Thymus (tissue), 11 donors: ENCODE measurements around the gene GNLY. TPM values are rescaled to one million over a fixed set of nuclear protein-coding genes. Genes with fewer than 3 reads are reported as not detected.

Experiments
- DNase-seq, 9 donors: peaks; one replicate each; pipeline ENCODE4 v3.0.0-alpha.2; 2013; ENCODE audit warnings: low spot score in 9 of 9, low read depth in 6 of 9, missing footprints in 1 of 9
- H3K27ac ChIP-seq, 2 donors: one replicate each; pipeline ENCODE4 v1.5.1; 2013; ENCODE audit warnings: control low read depth in 1 of 2, low read depth in 1 of 2, low read length in 1 of 2, mild to moderate bottlenecking in 1 of 2, moderate library complexity in 1 of 2
- H3K27me3 ChIP-seq, 2 donors: one replicate each; pipeline ENCODE4 v1.5.1; 2013; ENCODE audit warnings: low read length in 1 of 2; ENCODE audit not compliant: control insufficient read depth in 2 of 2, insufficient read depth in 1 of 2
- H3K36me3 ChIP-seq, 2 donors: one replicate each; pipeline ENCODE4 v1.5.1; 2013; ENCODE audit warnings: low read length in 1 of 2, mild to moderate bottlenecking in 1 of 2, moderate library complexity in 1 of 2; ENCODE audit not compliant: control insufficient read depth in 2 of 2, insufficient read depth in 2 of 2
- H3K4me1 ChIP-seq, 2 donors: one replicate each; pipeline ENCODE4 v1.5.1; 2013; ENCODE audit warnings: low read length in 2 of 2; ENCODE audit not compliant: control insufficient read depth in 2 of 2, insufficient read depth in 2 of 2
- H3K4me3 ChIP-seq, 2 donors: one replicate each; pipeline ENCODE4 v1.5.1; 2013; ENCODE audit warnings: low read length in 2 of 2, control low read depth in 1 of 2, mild to moderate bottlenecking in 1 of 2
- H3K9me3 ChIP-seq, 2 donors: one replicate each; pipeline ENCODE4 v1.5.1; 2013; ENCODE audit warnings: low read length in 1 of 2, mild to moderate bottlenecking in 1 of 2; ENCODE audit not compliant: control insufficient read depth in 2 of 2, insufficient read depth in 1 of 2
- WGBS: extraction: QIAGEN DNeasy Blood & Tissue Kit; methylation state at CpG from one replicate; pipeline ENCODE4 v1.1.7; 2013; 5-methylcytosine and 5-hydroxymethylcytosine counted together
- polyA plus RNA-seq: library from polyadenylated mRNA; stranded (reverse); fragments of 200-250 nt; gene quantifications from one replicate; pipeline ENCODE4 v1.2.3, GENCODE V29; 2013
- total RNA-seq: library from RNA; stranded (reverse); fragments of 120-200 nt; gene quantifications from one replicate; pipeline ENCODE4 v1.2.4, GENCODE V29; 2013
- donor health status: healthy.

GNLY gene
- total and polyA plus RNA-seq, 2 donors, result 1.7 to 7.0 TPM

- no peak overlapping the region for H3K4me3 ChIP-seq
- H3K4me1 ChIP-seq, result no peaks in the 10 kb centered on the region
- WGBS, result 95% methylated on average over 14 of the region's 14 CpGs
- DNase-seq, result no peak
- H3K9me3 ChIP-seq, result no peaks in the 10 kb centered on the region
- peaks cover 10 to 17% of the 10 kb centered on the region in 2 donors for H3K36me3 ChIP-seq
- H3K27me3 ChIP-seq, result no peaks in the 10 kb centered on the region
- H3K27ac ChIP-seq, result no peak overlapping the region
Observed at GRCh38 chr2:85661139-85661858, 32.9 kb upstream of the GNLY start.

GRCh38 chr2:85662899-85663593 lies 31.1 kb upstream of the GNLY start:
- DNase-seq, result no peak
- H3K27ac ChIP-seq, result no peak overlapping the region
- H3K27me3 ChIP-seq, result no peaks in the 10 kb centered on the region
- H3K9me3 ChIP-seq, result no peaks in the 10 kb centered on the region
- no peaks in the 10 kb centered on the region for H3K4me1 ChIP-seq
- peaks cover 4 to 9% of the 10 kb centered on the region in 2 donors for H3K36me3 ChIP-seq
- no peak overlapping the region for H3K4me3 ChIP-seq
- 96% methylated on average over 10 of the region's 10 CpGs for WGBS

- 98% methylated on average over 23 of the region's 23 CpGs for WGBS
- H3K27ac ChIP-seq, result no peak overlapping the region
- no peaks in the 10 kb centered on the region for H3K9me3 ChIP-seq
- H3K36me3 ChIP-seq, result peaks cover 0 to 9% of the 10 kb centered on the region in 2 donors
- H3K4me3 ChIP-seq, result no peak overlapping the region
- no peak for DNase-seq
- H3K4me1 ChIP-seq, result no peaks in the 10 kb centered on the region
- no peaks in the 10 kb centered on the region for H3K27me3 ChIP-seq
Observed at GRCh38 chr2:85663594-85664565, 30.3 kb upstream of the GNLY start.

GRCh38 chr2:85665264-85665937 lies 28.8 kb upstream of the GNLY start:
- Histone ChIP-seq H3K9me3 (no peaks in the 10 kb centered on the region), H3K4me3 (no peak overlapping the region), H3K27me3 (no peaks in the 10 kb centered on the region), H3K27ac (no peak overlapping the region), H3K4me1 (no peaks in the 10 kb centered on the region), H3K36me3 (peaks cover 0 to 5% of the 10 kb centered on the region in 2 donors)
- no peak for DNase-seq
- WGBS, result 96% methylated on average over 11 of the region's 11 CpGs

GRCh38 chr2:85666016-85666415 lies 28.1 kb upstream of the GNLY start:
- Histone ChIP-seq H3K36me3 (peaks cover 0 to 4% of the 10 kb centered on the region in 2 donors), H3K9me3 (no peaks in the 10 kb centered on the region), H3K4me3 (no peak overlapping the region), H3K27ac (no peak overlapping the region), H3K4me1 (no peaks in the 10 kb centered on the region), H3K27me3 (no peaks in the 10 kb centered on the region)
- 97% methylated on average over 6 of the region's 6 CpGs for WGBS
- no peak for DNase-seq

- Histone ChIP-seq H3K27ac (no peak overlapping the region), H3K27me3 (no peaks in the 10 kb centered on the region), H3K4me3 (no peak overlapping the region), H3K4me1 (no peaks in the 10 kb centered on the region), H3K9me3 (no peaks in the 10 kb centered on the region), H3K36me3 (no peaks in the 10 kb centered on the region)
- DNase-seq, result no peak
- 80% methylated on average over 11 of the region's 11 CpGs for WGBS
Observed at GRCh38 chr2:85666435-85667316, 27.5 kb upstream of the GNLY start.

GRCh38 chr2:85667561-85668008 lies 26.6 kb upstream of the GNLY start:
- Histone ChIP-seq H3K36me3 (no peaks in the 10 kb centered on the region), H3K4me3 (no peak overlapping the region), H3K27me3 (no peaks in the 10 kb centered on the region), H3K9me3 (no peaks in the 10 kb centered on the region), H3K27ac (no peak overlapping the region), H3K4me1 (no peaks in the 10 kb centered on the region)
- 93% methylated on average over 3 of the region's 3 CpGs for WGBS
- no peak for DNase-seq
